Fibroblast of lung (primary cell): Measurements from ENCODE around the gene UXS1. TPM values are rescaled to one million over a fixed set of nuclear protein-coding genes. Genes with fewer than 3 reads are reported as not detected.

Experiments
- DNase-seq, 2 donors: peaks; one replicate each; pipeline versions ENCODE4 v3.0.0 to v3.0.0-alpha.2; 2010; ENCODE audit warnings: low read depth in 2 of 2
- H2AFZ ChIP-seq: 2 replicates; pipeline ENCODE4 v1.5.1; 2012; ENCODE audit warnings: low read length, control low read depth, inconsistent platforms
- H3K27ac ChIP-seq: 2 replicates; pipeline ENCODE4 v1.5.1; 2011; ENCODE audit warnings: low read length, control low read depth; ENCODE audit not compliant: insufficient read depth
- H3K27me3 ChIP-seq: 2 replicates; pipeline ENCODE4 v1.5.1; 2011; ENCODE audit warnings: mild to moderate bottlenecking, low read length; ENCODE audit not compliant: control insufficient read depth, insufficient read depth
- H3K36me3 ChIP-seq: 2 replicates; pipeline ENCODE4 v1.5.1; 2011; ENCODE audit warnings: low read length; ENCODE audit not compliant: control insufficient read depth, insufficient read depth
- H3K4me1 ChIP-seq: 2 replicates; pipeline ENCODE4 v1.5.1; 2011; ENCODE audit warnings: low read length; ENCODE audit not compliant: control insufficient read depth, insufficient read depth; ENCODE audit errors: extremely low read depth
- H3K4me2 ChIP-seq: 2 replicates; pipeline ENCODE4 v1.5.1; 2011; ENCODE audit warnings: low read length, control low read depth; ENCODE audit not compliant: insufficient read depth; ENCODE audit errors: extremely low read depth
- H3K4me3 ChIP-seq, 4 experiments: fragments of 200-600 bp in 1 of 4; sonication (generic) in 1 of 4; replicated peaks in 1 of 4; 2 replicates each; pipeline ENCODE4 v1.5.1; 2011 to 2016; ENCODE audit warnings: low read length in 4 of 4, low read depth in 3 of 4, mild to moderate bottlenecking in 3 of 4, control low read depth in 2 of 4, inconsistent platforms in 1 of 4, mixed read lengths in 1 of 4; ENCODE audit not compliant: insufficient read depth in 1 of 4; ENCODE audit errors: control extremely low read depth in 1 of 4
- H3K79me2 ChIP-seq: 2 replicates; pipeline ENCODE4 v1.5.1; 2012; ENCODE audit warnings: mild to moderate bottlenecking, low read length, inconsistent platforms; ENCODE audit not compliant: control insufficient read depth, insufficient read depth
- H3K9ac ChIP-seq: 2 replicates; pipeline ENCODE4 v1.5.1; 2011; ENCODE audit warnings: mild to moderate bottlenecking, low read length, control low read depth; ENCODE audit not compliant: insufficient read depth
- H3K9me3 ChIP-seq: 2 replicates; pipeline ENCODE4 v1.5.1; 2012; ENCODE audit warnings: low read depth, low read length; ENCODE audit not compliant: control insufficient read depth, insufficient read depth
- H4K20me1 ChIP-seq: 2 replicates; pipeline ENCODE4 v1.5.1; 2011; ENCODE audit warnings: low read length; ENCODE audit not compliant: control insufficient read depth, insufficient read depth; ENCODE audit errors: extremely low read depth
- EZH2 ChIP-seq: IDR thresholded peaks from 2 replicates; pipeline ENCODE4 v1.5.1; 2012; ENCODE audit warnings: low read length, control low read depth, mild to moderate bottlenecking; ENCODE audit errors: missing control alignments
- polyA plus RNA-seq, 2 donors: library from polyadenylated mRNA; depleted of rRNA in 1 of 2; stranded (reverse) in 1 of 2; unstranded in 1 of 2; fragments of >200 nt; gene quantifications; 2 replicates each; pipeline ENCODE4 v1.2.1, GENCODE V29; 2011 to 2012; ENCODE audit warnings: missing spikeins in 1 of 2
- total RNA-seq: library from RNA; depleted of rRNA; stranded (reverse); fragments of >200 nt; gene quantifications from 2 replicates; pipeline ENCODE4 v1.2.1, GENCODE V29; 2014
- TF ChIP-seq, protein P1 (sequence below), 2 donors: IDR thresholded peaks in 1 of 2; conservative IDR thresholded peaks in 1 of 2; 1 replicate in 1 of 2; 2 replicates in 1 of 2; pipeline ENCODE4 v1.5.1; 2011 to 2012; ENCODE audit warnings: low read length in 2 of 2, control low read depth in 1 of 2, inconsistent platforms in 1 of 2, low read depth in 1 of 2, mild to moderate bottlenecking in 1 of 2

The UXS1 gene
- total and polyA plus RNA-seq, 2 donors (not counting 1 experiment from before 2014, with no cell fraction given): 23.1 to 59.8 TPM

DNA sequence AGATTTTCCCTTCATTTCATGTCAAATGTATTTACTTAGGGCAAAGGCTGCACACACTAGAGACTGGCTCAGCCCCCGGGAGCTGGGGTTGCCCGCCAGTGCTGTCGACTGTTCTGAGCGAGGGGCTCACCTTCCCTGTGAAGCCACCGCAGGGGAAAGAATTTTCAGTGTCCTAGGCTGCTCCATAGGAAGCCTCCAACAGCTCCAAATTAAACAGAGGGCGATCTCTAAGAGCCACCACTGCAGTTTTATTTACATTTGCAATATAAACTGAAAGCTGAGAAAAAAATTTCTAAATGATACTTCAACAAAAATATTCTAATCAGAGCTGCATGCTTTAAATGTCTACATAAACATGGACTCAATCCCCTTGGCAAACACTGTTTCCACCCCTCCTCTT lies 54.0 kb downstream of the UXS1 start:
- DNase-seq: no peak
- Histone ChIP-seq H3K36me3 (no peaks in the 10 kb centered on the region), H3K9ac (no peak overlapping the region), H2AFZ (no peak overlapping the region), H3K4me3 (no peak overlapping the region), H3K79me2 (no peaks in the 10 kb centered on the region), H4K20me1 (no peaks in the 10 kb centered on the region), H3K27me3 (no peaks in the 10 kb centered on the region), H3K4me1 (peaks cover 4% of the 10 kb centered on the region), H3K4me2 (peak overlapping the region; percentile 7), H3K9me3 (no peaks in the 10 kb centered on the region), H3K27ac (no peak overlapping the region)
- no peak for TF ChIP-seq EZH2
- TF ChIP-seq, protein P1, sequence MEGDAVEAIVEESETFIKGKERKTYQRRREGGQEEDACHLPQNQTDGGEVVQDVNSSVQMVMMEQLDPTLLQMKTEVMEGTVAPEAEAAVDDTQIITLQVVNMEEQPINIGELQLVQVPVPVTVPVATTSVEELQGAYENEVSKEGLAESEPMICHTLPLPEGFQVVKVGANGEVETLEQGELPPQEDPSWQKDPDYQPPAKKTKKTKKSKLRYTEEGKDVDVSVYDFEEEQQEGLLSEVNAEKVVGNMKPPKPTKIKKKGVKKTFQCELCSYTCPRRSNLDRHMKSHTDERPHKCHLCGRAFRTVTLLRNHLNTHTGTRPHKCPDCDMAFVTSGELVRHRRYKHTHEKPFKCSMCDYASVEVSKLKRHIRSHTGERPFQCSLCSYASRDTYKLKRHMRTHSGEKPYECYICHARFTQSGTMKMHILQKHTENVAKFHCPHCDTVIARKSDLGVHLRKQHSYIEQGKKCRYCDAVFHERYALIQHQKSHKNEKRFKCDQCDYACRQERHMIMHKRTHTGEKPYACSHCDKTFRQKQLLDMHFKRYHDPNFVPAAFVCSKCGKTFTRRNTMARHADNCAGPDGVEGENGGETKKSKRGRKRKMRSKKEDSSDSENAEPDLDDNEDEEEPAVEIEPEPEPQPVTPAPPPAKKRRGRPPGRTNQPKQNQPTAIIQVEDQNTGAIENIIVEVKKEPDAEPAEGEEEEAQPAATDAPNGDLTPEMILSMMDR (conservative IDR thresholded peaks at IDR 0.05 in 1 of 2, IDR thresholded peaks at IDR 0.05 in 1 of 2; ENCODE audit: low read depth in 1 of 2, low read length in 2 of 2): no peak

DNA sequence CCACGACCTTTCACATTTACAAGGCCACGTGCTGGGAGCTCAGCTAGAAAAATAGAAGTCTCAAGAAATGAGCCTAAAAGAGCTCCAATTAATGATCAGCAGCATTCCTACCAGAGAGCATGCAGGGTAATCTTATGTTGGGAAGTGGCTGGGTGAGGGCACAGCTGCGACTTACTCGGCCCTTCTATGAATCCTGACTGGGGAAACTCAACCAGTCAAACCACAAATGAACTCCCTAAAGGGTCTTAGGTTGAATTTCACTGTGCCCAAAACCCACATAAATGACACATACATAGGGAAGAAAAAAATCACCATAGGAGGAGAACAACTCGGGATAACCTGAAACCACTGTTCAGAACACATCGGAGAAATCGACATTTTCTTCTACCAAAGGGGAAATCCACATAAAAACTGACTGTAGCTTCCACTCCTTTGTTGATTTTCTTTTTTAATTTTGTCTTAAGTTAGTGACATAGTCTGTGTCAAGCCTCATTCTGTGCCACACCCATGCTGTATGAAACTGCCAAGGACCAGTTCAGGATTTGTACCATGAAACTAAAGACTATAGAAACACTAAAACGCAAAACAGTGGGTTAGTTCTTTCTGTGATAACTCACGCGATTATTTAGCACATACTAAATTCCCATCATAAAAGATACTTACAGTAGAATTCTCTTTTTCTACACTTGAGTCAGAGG lies 54.7 kb downstream of the UXS1 start:
- H3K4me3 ChIP-seq: no peak overlapping the region
- no peaks in the 10 kb centered on the region for H3K36me3 ChIP-seq
- no peaks in the 10 kb centered on the region for H3K9me3 ChIP-seq
- DNase-seq: no peak
- H4K20me1 ChIP-seq: no peaks in the 10 kb centered on the region
- H3K27me3 ChIP-seq: no peaks in the 10 kb centered on the region
- TF ChIP-seq, protein P1 (conservative IDR thresholded peaks at IDR 0.05 in 1 of 2, IDR thresholded peaks at IDR 0.05 in 1 of 2; ENCODE audit: low read depth in 1 of 2, low read length in 2 of 2): no peak
- no peak for TF ChIP-seq EZH2
- H3K4me2 ChIP-seq: peak overlapping the region; percentile 7
- H2AFZ ChIP-seq: no peak overlapping the region
- H3K9ac ChIP-seq: no peak overlapping the region
- H3K4me1 ChIP-seq: peaks cover 4% of the 10 kb centered on the region
- H3K79me2 ChIP-seq: no peaks in the 10 kb centered on the region
- no peak overlapping the region for H3K27ac ChIP-seq

DNA sequence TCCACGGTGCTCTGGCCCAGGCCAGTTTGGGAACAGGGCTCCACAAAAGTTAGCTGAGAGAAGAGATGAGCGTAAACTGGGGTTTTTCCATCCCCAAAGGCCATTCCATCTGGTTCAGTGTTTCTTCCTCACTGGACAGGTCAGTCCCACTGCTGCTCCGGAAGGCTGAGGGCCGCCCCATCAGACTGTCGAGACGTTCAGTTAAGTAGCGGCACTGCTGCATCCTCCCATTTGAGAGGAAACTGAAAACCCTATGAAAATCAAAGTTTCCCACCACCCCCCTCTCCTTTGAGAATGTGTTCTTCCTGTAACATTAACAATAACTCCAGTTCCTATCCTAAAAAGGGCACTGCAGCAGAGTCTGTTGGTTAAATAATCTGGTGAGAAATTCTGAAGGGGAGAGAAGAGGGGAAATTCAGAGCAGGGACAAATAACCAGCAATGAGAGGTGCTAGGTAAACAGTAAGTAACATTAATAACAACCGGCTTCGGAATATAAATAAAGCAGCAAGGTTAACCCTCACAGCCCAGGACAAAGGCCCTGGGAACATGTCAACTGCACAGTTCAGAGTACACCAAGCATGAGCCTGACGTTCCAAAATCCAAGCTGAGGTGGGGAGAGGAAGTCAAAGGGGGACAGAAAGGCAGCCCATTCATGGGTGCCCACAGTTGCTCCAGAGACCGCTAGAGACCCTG lies 55.4 kb downstream of the UXS1 start:
- Histone ChIP-seq H3K79me2 (no peaks in the 10 kb centered on the region), H3K27ac (no peak overlapping the region), H3K4me3 (peak overlapping the region in 1 of 4 experiments; percentile 7), H3K9ac (no peak overlapping the region), H4K20me1 (no peaks in the 10 kb centered on the region), H3K4me1 (peaks cover 4% of the 10 kb centered on the region), H3K9me3 (no peaks in the 10 kb centered on the region), H3K27me3 (no peaks in the 10 kb centered on the region), H3K4me2 (no peak overlapping the region), H3K36me3 (no peaks in the 10 kb centered on the region), H2AFZ (peak overlapping the region; percentile 40)
- TF ChIP-seq EZH2: no peak
- TF ChIP-seq, protein P1 (conservative IDR thresholded peaks at IDR 0.05 in 1 of 2, IDR thresholded peaks at IDR 0.05 in 1 of 2; ENCODE audit: low read depth in 1 of 2, low read length in 2 of 2): no peak
- no peak for DNase-seq
